ENCODE results near the gene VSX1. TPM values are rescaled to one million over a fixed set of nuclear protein-coding genes. Genes with fewer than 3 reads are reported as not detected.

Gene VSX1
- total RNA-seq, 1 experiment from 2014 or later, result not detected

DNA sequence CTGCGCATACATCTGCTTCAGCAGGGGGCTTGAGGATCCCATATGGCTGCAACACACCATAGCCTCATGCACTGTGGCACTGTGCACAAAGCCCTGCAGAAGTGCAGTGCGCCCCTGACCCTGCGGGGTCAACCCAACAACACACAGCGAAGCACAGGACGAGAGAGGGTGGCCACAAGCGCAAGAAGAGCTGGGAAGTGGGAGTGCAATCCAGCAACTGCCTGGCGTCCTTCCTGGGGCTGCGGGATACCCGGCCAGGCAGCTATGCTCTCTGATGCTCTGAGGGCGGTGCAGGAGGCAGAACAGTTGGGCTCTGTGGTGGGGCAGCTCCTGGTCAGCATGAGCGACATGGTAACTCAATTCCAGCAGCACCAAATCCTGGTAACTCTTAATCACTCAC is 18.4 kb downstream of the VSX1 start:
- CTCF ChIA-PET, result no interaction called here
- intact Hi-C loops (cut with micrococcal nuclease; ENCODE audit: unreplicated experiment), result no loop called here
- Histone ChIP-seq H3K4me3 (ENCODE audit: low read depth, low read length, poor library complexity, severe bottlenecking) (no peak overlapping the region), H3K36me3 (ENCODE audit: insufficient read depth, low read length, poor library complexity, severe bottlenecking) (no peaks in the 10 kb centered on the region), H3K4me1 (ENCODE audit: insufficient read depth, low read length, poor library complexity, severe bottlenecking) (peaks cover 9% of the 10 kb centered on the region), H3K9me3 (ENCODE audit: low read depth, low read length, poor library complexity, severe bottlenecking) (no peaks in the 10 kb centered on the region), H3K27me3 (replicated peaks; ENCODE audit: insufficient read depth, low read depth, low read length, poor library complexity) (peaks cover 38% of the 10 kb centered on the region), H3K27ac (ENCODE audit: low read depth, low read length, poor library complexity, severe bottlenecking) (no peak overlapping the region)
- BruUV-seq (replicated peaks), result no TSS peak
- TF ChIP-seq EZH2 (IDR thresholded peaks at IDR 0.05; ENCODE audit: borderline replicate concordance, low read depth, low read length, poor library complexity, severe bottlenecking), result no peak
- TF ChIP-seq, protein P1, sequence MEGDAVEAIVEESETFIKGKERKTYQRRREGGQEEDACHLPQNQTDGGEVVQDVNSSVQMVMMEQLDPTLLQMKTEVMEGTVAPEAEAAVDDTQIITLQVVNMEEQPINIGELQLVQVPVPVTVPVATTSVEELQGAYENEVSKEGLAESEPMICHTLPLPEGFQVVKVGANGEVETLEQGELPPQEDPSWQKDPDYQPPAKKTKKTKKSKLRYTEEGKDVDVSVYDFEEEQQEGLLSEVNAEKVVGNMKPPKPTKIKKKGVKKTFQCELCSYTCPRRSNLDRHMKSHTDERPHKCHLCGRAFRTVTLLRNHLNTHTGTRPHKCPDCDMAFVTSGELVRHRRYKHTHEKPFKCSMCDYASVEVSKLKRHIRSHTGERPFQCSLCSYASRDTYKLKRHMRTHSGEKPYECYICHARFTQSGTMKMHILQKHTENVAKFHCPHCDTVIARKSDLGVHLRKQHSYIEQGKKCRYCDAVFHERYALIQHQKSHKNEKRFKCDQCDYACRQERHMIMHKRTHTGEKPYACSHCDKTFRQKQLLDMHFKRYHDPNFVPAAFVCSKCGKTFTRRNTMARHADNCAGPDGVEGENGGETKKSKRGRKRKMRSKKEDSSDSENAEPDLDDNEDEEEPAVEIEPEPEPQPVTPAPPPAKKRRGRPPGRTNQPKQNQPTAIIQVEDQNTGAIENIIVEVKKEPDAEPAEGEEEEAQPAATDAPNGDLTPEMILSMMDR (conservative IDR thresholded peaks at IDR 0.05; ENCODE audit: low read depth, low read length), result no peak
- no peak for DNase-seq (ENCODE audit: low spot score)
- POLR2A ChIA-PET (ENCODE audit: low non-redundant PET), result no interaction called here

DNA sequence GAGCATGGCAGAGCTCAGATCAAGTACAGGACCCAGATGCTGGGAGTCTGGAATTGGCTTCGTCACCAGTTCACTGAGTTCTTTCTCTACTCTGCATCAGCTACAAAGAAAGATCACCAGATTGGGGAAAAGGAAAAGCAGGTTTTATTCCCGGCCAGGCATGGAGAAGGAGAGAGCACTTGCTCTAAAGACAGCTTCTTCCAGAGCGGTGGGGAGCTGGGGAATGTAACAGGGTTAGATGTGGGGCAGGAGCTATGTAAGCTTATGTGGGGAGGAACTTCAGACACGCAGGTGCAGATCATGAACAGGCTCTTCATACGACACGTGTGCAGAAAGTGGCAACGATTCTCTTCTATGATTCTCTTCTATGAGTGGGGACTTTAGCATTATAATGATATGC is 19.1 kb downstream of the VSX1 start:
- intact Hi-C loops (cut with micrococcal nuclease; ENCODE audit: unreplicated experiment), result no loop called here
- TF ChIP-seq, protein P1 (conservative IDR thresholded peaks at IDR 0.05; ENCODE audit: low read depth, low read length), result no peak
- no peak for TF ChIP-seq EZH2 (IDR thresholded peaks at IDR 0.05; ENCODE audit: borderline replicate concordance, low read depth, low read length, poor library complexity, severe bottlenecking)
- no peak for DNase-seq (ENCODE audit: low spot score)
- no peaks in the 10 kb centered on the region for H3K9me3 ChIP-seq (ENCODE audit: low read depth, low read length, poor library complexity, severe bottlenecking)
- H3K4me3 ChIP-seq (ENCODE audit: low read depth, low read length, poor library complexity, severe bottlenecking), result no peak overlapping the region
- ChIA-PET POLR2A (ENCODE audit: low non-redundant PET) (no interaction called here), CTCF (no interaction called here)
- no TSS peak for BruUV-seq (replicated peaks)
- H3K27me3 ChIP-seq (replicated peaks; ENCODE audit: insufficient read depth, low read depth, low read length, poor library complexity), result peaks cover 31% of the 10 kb centered on the region
- no peaks in the 10 kb centered on the region for H3K36me3 ChIP-seq (ENCODE audit: insufficient read depth, low read length, poor library complexity, severe bottlenecking)
- no peak overlapping the region for H3K27ac ChIP-seq (ENCODE audit: low read depth, low read length, poor library complexity, severe bottlenecking)
- H3K4me1 ChIP-seq (ENCODE audit: insufficient read depth, low read length, poor library complexity, severe bottlenecking), result peaks cover 12% of the 10 kb centered on the region

DNA sequence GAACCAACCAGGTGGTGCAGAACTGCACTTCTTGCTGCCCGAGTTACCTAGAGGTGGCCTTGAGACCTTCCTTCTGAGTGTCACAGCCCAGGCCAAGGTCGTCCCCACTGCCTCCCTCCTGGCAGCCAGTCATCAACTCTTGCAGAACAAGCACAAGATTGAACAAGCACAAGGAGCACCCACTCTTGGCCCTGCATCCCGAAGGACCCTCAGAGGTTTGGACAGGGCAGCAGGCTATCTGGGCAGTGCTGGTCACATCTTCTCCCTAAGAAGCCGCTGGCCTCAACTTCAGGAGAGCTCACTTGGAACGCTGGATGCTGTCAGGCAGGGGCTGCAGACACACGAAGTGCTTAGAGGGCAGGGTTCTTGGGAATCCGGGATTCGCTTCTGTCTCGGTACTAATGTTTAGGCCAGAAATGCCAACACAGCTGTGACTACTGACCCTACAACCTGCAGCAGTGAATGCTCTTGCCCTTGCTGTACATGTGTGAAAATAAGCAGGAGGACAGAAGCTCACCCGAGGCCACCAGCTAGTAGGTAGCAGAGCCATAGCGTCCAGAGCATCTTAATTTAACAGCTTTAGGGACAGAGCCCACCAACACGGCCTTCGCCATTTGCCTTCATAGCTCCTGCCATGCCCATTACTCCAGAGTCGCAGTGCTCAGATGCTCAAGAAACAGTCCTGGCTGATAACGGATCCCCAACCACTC is 20.0 kb downstream of the VSX1 start:
- TF ChIP-seq, protein P1 (conservative IDR thresholded peaks at IDR 0.05; ENCODE audit: low read depth, low read length), result no peak
- TF ChIP-seq EZH2 (IDR thresholded peaks at IDR 0.05; ENCODE audit: borderline replicate concordance, low read depth, low read length, poor library complexity, severe bottlenecking), result no peak
- POLR2A ChIA-PET (ENCODE audit: low non-redundant PET), result no interaction called here
- H3K9me3 ChIP-seq (ENCODE audit: low read depth, low read length, poor library complexity, severe bottlenecking), result no peaks in the 10 kb centered on the region
- DNase-seq (ENCODE audit: low spot score), result no peak
- peaks cover 37% of the 10 kb centered on the region for H3K27me3 ChIP-seq (replicated peaks; ENCODE audit: insufficient read depth, low read depth, low read length, poor library complexity)
- CTCF ChIA-PET, result no interaction called here
- H3K4me1 ChIP-seq (ENCODE audit: insufficient read depth, low read length, poor library complexity, severe bottlenecking), result peaks cover 15% of the 10 kb centered on the region
- BruUV-seq (replicated peaks), result no TSS peak
- no peak overlapping the region for H3K27ac ChIP-seq (ENCODE audit: low read depth, low read length, poor library complexity, severe bottlenecking)
- H3K36me3 ChIP-seq (ENCODE audit: insufficient read depth, low read length, poor library complexity, severe bottlenecking), result no peaks in the 10 kb centered on the region
- H3K4me3 ChIP-seq (ENCODE audit: low read depth, low read length, poor library complexity, severe bottlenecking), result no peak overlapping the region
- intact Hi-C loops (cut with micrococcal nuclease; ENCODE audit: unreplicated experiment), result no loop called here

All from A673 (cell line).